ENCODE measurements around the gene PGLYRP2.

PGLYRP2 gene

DNA sequence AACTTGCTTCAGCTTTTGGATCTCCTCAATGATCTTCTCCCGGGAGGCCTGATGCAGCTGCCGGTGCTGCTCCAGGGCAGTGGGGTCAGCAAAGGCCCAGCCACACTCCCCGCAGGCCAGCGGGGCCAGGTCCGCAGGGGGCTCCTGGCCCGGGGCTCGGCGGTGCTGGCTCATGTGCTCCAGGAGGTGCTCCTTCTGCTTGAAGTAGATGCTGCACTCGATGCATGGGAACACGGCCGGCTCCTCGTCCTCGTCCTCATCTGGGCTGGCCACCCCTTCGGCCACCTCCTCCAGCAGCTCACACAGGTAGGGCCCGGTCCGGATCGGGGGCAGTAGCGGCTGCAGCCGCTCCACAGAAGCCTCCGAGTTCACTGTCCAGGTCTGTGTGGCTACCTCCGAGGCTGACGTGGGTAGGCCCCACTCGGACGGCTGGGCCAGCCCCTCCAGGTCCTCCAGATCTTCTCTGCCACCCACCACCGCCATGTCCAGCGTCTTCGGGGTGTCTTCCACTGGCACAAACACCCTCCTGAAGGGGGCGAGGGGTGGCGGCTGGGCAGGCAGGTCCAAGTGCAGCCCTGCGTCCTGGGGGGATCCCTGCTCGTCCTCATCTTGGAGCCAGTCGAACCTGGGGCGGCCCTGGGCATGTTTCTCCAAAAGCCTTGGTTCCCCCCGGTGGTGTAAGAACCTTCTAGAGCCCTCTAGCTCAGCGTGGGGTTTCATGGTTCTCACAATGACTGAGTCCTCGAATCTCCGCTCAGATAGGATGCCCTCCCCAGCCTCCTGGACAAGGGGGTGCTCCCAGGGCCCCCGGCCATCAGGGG is 39.3 kb downstream of the PGLYRP2 start:
- DNase-seq (ENCODE audit: low spot score) = no peak

DNA sequence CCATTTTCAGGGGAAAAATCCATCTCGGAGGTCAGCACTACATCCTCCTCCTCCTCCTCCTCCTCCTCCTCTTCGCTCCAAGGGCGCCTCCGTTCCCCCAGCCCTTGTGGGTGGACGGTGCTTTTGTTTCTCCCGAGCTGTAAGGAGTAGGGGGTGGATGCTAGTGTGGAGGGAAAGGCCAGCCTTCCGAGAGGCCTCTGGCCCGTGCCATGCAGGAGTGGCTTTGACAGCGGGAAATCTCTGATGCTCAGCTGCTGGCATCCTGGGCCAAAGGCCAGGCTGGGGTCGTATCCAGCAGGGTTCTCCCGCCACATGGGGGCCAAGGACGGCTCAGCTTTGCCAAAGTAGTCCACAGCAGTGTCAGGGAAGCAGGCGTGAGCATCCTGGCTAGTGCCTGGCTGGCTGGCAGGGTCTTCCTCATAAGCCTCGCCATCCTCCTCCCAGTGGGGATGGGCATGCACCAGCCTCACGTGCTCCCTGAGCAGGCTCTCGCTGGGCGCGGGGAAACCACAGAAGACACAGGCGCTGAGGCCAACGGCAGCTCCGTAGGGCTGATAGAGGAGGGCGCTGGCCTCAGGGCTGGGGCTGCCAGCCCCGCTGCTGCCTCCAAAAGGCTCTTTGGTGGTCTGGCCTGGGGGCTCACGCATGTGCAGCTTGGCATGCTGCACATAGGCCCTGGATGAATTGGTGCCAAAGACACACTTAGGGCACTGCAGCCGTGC is 40.1 kb downstream of the PGLYRP2 start:
- no peak for DNase-seq (ENCODE audit: low spot score)

DNA sequence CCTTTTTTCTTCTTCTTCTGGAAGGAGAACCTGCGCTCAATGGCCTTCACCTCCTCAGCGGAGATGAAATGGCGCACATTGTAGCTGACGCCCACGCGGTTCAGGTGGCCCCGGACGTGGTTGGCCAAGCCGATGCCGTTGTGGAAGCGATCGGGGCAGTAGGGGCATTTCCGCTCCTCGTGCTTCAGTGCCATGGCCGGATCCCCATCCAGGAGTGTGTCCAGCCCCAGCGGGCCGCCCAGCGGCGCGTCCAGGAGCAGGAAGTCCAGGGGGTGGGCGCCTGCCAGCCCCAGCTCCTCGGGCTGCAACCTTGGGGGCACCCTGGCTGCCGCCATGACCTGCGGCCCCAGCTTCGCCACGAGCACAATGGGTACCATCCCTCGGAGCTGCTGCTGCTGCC is 40.7 kb downstream of the PGLYRP2 start:
- DNase-seq (ENCODE audit: low spot score) = no peak

DNA sequence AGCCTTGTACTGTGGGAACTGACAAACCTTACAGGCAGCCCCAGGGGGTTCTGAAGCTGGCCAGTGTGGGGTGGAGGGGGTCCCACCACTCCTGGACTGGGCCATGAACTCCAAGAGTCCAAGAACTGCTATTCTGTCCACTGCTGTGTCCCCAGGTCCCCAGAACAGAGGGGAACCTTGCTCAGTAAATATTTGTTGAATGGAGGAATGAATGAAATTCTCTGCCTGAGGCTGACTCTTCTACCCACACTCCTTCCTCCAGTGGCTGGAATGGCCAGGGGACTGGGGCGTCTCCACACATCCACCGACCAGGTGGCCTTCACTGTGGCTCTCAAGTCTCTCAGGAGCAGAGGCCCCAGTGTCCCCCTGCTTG is 41.2 kb downstream of the PGLYRP2 start:
- DNase-seq (ENCODE audit: low spot score) = no peak

DNA sequence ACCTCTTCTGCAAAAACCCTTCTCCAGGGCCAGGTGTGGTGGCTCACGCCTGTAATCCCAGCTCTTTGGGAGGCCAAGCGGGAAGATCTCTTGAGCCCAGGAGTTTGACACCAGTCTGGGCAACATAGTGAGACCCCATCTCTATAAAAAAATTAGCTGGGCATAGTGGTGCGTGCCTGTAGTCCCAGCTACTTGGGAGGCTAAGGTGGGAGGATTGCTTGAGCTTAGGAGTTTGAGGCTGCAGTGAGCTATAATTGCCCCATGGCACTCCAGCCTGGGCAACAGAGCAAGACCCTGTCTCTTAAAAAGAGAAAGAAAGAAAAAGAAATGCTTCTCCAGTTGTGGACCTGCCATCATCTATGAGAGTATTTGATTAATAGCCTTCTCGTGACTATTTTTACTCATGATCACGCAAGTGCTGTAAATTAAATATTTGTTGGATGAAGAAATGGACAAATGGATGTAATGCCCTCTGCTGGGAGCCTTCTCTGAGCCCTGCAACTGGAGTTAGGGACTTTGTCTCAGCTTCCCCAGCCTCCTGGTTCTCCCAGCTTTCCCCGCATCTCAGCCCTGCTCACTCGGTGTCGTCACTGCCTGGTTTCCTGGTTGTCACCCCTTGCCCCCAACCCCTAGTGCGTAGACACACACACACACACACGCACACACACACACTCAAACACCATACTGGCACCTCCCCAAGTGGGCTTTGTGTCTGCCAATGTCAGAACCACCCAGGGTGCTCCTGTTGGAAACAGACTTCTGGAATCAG is 41.8 kb downstream of the PGLYRP2 start:
- no peak for DNase-seq (ENCODE audit: low spot score)

DNA sequence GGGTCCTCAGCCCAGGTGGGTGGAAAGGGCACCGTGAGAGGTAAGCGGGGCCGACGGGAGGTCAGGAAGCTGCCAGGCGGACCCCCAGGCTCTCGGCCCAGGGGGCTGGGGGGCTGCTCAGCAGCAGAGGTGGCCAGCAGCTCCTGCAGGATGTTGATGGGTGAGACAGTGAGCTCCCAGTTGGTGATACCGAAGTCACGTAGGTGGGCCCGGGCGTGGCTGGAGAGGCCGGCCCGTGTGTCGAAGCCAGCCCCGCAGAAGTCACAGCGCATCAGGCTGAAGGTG is 42.5 kb downstream of the PGLYRP2 start:
- no peak for DNase-seq (ENCODE audit: low spot score)

DNA sequence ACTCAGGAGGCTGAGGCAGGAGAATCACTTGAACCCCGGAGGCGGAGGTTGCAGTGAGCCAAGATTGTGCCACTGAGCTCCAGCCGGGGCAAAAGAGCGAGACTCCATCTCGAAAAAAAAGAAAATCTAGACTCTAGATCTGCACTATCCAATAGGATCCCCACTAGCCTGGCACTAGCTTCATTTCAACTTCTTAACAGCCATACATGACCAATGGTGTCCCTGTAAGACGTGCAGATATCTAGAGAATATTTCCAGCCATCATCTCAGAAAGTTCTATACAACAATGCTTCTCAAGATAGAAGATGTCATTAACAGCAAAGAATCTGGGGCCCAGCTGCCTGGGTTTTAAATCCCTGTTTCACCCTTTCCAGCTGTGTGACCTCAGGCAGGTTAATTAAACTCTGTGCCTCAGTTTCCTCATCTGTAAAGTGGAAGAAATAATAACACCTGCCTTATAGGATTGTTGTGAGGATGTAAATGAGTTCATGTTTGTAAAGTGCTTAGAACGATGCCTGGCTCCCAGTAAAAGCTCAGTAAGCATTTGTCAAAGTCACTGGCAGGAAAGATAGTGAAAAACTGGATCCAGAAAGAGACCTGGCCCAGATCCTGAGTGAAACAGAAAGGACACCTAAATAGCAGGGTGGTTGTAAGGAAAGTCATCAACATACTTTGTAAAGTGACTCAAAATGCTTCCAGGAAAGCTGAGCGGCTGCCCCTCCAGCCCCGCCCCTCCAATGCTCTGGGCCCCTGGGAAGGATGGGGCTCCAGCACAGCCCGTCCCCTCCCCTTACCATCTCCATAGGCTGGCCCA is 43.1 kb downstream of the PGLYRP2 start:
- DNase-seq (ENCODE audit: low spot score) = no peak

DNA sequence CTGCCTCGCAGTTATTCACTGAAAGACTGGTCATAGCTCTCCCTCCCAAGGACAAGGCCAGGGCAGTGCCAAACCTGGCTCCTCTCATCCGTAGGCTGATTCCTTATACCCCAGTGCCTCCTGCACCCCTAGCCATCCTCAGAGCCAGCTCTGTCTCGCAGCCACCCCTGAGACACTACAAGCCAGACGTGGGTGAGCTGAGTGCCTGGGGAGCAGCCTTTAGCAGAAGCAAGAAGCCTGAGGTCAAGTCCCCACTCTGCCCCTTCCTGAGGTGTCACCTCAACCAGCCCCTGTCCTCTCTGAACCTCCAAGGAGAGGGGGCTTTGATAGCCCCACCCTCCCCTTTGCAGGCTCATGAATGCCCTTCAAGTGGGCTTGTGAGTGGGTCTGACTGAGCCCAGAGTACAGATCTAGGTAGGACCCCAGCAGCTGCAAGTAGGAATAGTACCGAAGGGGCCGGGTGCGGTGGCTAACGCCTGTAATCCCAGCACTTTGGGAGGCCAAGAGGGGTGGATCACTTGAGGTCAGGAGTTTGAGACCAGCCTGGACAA is 45.7 kb downstream of the PGLYRP2 start:
- DNase-seq (ENCODE audit: low spot score) = no peak

DNA sequence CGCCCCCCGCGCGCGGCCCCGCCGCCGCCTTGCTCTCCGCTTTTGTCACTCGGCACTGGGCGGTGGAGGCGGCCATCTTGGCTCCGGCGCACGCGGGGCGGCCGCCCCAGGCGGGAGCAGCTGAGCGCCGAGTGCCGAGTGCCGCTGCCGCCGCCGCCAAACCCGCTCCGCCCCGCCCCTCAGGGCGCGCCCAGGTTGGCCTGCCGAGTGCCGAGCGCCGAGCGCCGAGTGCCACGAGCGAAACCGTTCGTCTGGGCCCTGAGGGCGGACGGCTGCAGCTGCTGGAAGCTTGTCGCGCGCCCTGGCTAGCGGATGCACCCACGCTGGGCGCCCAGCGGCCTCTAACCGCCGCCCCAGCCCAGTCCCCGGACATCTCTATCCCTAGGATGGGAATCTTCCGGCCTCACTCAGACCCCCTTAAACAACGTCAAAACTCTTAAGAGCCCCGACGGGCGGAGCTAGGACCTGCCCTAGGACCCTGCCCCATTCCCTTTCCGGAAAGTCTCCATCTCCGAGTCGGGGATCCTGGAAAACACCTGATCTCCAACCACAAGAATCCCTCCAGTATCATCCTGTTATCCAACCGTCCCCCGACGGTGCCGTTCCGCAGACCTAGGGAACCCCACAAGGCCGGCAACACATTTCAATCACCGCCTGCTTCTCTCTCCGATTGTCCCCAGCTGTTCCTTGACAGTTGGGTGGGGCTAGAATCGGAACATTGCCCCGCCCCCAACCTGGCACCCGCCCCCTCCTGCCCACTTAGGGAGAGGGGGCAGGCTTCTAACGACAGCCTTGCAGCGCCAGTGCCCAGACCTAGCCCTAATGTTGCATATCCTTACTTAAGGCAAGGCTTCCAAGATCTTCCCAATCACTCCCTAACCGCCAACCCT is 46.4 kb downstream of the PGLYRP2 start:
- DNase-seq (ENCODE audit: low spot score) = peak; percentile 90

DNA sequence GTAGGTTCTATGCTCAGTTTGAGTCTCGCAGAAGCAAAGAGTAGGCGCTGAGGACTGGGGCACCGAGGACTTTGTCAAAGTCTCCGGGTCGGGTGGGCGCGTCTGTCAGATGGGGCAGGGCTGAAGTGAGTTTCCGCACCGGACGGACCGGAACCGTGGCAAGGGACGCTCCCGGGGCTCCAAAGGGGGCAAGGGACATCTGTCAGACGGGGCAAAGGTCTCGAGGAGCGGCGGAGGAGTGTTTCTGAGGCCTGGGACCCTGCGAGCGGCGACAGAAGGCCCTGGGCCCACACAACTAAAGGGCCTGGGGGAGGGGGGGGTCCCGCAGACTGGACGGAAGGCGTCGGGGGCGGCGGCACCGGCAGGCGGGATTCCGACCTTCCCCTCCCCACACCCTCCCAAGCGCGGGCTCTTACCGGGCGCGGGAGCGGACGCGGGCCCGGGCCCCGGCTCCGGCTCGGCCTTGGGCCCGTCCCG is 47.2 kb downstream of the PGLYRP2 start:
- DNase-seq (ENCODE audit: low spot score) = no peak

DNA sequence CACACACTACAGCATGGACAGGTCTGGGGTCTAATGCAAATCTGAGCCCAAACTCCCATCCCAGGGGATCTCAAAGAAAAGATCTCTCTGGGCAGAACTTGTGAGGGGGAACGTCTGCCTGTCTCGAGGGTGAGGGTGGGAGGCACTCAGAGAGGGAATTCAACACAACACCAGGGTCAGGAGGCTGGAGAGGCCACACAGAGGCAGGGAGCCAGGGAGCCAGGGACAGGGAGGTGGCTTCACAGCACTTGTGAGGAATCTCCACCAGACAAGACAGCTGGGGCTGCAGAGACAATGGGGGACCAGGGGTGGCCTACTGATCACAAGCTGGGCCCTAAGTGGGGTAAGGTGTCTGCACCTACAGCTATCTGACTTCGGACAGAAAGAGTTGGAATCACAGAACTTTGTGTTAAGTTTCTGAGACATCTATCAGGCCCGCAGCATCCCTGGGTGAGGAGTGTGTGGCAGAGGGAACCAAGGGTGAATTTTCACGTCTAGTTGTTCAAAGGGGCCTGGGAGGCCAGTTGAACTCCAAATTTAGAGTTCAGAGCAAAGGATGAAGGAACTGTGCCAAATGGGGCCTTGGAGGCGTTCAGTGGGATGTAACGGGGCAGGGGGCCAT is 47.8 kb downstream of the PGLYRP2 start:
- no peak for DNase-seq (ENCODE audit: low spot score)

DNA sequence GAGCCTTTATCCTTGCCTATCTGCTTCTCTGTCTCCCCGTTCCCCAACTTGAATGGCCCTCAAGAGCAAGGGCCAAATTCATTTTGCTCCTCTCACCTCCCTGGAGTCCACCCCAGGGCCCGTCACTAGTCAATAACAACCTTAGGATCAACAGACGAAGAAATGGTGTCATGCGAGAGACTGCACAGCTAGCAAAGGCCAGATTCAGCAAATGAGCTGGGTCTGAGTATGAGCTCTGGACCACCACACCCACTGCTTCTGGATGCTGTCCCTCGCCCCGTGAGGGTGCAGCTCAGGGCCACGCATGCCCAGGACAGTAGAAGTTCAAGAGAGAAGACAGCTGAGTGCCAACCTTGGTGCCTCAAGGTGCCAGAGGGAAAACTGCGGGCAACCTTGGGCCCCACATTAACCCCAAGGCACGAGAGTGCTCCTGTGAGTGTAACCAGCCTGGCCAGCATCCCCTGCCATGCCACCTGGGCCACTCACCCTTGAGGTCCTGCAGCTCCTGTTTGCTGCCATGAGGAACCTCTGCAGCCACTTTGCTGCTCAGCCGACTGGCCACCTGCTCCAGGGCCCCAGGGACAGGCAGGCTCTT is 48.7 kb downstream of the PGLYRP2 start:
- no peak for DNase-seq (ENCODE audit: low spot score)

DNA sequence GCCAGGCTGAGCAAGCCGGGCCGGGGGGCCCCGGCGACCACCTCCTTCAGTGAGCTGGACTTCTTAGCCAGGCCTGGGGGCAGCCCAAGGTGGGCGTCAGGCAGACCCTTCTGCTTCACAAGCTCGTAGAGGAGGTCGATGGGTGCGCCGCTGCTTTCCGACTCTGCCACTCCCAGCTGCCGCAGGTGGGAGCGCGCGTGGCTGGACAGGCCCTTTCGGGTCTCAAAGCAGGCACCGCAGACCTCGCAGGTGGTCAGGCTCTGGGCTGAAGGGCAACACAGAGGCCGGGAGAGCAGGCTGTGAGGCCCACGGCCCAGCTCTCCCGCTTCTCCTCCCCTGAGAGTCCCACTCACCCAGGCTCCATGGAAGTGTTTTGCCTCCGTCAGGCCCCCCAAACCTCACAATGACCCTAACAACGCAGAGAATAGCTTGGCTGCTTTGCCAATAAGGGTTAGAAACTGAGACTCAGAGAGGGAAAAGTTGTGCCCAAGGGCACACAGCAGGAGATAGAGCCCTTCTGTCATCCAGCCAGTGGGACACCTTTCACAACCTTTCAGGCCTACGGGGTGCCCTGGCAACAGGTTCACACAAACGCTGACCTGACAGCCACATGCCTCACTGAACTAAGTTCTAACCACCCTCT is 49.4 kb downstream of the PGLYRP2 start:
- no peak for DNase-seq (ENCODE audit: low spot score)

DNA sequence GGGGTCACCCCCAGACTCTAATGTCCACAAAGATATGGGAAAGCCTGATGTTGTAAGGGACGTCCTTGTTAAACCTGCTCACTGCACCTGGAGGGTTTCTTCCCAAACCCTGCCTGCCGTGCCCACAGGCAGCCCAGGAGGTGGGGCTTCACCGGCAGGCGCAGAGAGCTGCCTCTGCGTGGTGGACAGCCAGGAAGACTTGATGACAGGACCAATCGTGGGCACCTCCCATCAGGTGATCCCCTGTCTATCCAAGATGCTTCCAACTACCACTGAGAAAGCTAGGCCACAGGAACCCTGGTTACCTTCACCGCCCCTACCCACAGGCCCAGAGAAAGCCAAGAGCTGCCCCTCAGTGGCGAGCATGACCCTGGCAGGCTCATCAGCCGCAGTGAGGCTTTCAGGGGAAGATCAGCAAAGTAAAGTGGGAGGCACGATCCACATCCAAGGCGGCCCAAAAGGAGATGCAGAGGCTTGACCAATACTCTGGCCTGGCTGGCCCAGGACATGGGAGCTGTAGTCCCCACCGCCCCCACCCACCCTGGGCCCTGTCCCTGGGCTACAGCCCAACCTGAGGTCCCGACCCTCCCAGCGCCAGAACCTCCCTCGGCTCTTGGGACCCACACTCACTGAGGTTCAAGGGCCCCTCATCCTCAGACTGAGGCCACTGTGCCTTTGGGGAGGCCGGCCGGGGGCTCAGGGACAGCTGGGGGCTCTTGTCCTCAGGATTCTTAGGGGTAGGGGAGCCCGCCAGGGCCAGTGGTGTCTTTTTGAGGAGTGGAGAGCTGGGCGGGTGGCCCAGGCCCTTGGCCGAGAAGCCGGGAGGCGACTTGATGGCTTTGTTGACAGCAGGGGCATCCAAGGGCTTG is 50.1 kb downstream of the PGLYRP2 start:
- DNase-seq (ENCODE audit: low spot score) = no peak

DNA sequence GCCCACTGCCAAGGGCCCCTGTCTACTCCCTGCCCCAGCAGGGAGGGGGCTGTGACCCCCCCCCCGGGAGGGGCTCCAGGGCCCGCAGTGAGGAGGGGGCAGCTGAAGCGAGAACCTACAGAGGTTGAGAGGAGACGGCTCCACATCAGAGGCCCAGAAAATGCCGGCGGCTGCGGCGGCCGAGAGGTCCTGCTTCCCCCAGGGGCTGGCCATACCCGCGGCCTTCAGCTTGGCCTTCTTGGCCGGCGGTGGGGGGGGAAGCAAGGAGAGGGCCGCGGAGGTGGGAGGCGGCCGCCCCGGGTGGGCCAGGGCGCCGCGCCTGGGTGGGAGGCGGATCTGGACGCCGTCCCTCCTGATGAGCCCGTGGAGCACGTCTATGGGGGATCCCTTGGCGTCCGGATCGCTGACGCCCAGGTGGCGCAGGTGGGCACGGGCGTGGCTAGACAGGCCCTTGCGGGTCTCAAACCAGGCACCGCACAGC is 51.3 kb downstream of the PGLYRP2 start:
- no peak for DNase-seq (ENCODE audit: low spot score)

DNA sequence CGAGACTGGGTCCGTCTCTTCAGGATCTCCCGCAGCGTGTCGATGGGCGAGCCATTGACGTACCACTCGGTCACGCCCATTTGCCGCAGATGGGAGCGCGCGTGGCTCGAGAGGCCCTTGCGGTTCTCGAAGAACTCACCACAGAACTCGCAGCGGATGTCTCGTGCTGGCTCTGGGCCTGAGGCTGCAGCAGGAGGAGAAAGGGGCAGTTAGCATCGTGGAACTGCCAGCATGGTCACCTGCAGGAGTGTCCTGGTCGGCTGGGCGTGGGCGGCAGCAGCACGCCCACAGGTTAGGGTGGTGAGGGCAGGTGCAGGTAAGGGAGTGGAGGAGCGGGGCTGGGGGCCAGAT is 52.0 kb downstream of the PGLYRP2 start:
- DNase-seq (ENCODE audit: low spot score) = no peak

DNA sequence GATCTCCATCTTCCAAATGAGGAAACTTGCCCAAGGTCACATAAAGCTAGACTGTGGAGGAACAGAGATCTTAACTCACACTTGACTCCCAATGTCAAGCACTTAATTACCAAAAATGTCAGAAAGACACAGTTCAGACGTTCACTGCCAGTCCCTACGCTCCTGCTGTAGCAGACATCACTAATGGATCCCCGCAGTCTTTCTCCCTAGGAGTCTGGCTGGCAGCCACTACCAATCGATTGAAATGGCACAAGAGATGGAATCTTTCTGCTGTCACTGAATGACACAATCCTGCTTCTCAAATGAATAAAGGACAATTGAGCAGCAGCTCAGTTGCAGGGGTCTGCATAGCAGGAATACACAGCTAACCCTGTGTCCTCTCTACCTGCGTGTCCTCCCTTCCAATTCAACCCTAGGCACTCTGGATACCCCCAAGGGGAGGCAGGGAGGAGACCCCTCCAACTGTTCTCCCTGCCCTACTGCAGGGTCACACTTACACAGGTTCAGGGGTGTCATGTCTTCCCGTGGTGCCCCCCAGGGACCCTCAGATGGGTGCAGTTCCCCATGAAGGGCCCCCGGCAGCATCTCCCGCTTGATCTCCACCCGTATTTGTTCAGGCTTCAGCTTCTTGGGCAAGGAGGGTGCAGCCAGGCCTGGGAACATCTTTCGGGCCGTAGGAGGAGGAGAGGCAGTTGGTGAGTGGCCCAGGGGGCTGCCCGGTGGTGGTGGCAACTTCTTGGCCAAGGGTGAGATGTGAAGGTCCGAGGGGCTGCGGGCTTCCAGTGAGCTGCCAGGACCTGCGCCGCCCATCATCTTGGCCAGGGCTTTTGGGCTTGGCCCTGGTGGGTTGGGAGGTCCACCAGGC is 52.6 kb downstream of the PGLYRP2 start:
- no peak for DNase-seq (ENCODE audit: low spot score)

Measured in kidney tubule cell (primary cell).